ENCODE measurements around the gene CEMIP.

Gene CEMIP

GRCh38 chr15:80850941-80851451 is 71.8 kb downstream of the CEMIP start:
- H3K4me1 ChIP-seq (ENCODE audit: control insufficient read depth, insufficient read depth, low read length, poor library complexity, severe bottlenecking), result no peaks in the 10 kb centered on the region
- WGBS, 2 experiments (ENCODE audit: insufficient coverage in 2 of 2), result 89 to 90% methylated on average over 3 of the region's 6 CpGs
- no peak overlapping the region for H3K27ac ChIP-seq (ENCODE audit: low read depth, low read length, severe bottlenecking)
- no peaks in the 10 kb centered on the region for H3K36me3 ChIP-seq (ENCODE audit: control insufficient read depth, insufficient read depth, low read length)
- H3K9me3 ChIP-seq (ENCODE audit: control insufficient read depth, low read length), result no peaks in the 10 kb centered on the region
- H3K4me3 ChIP-seq (ENCODE audit: extremely low read depth, insufficient read depth, low read length, poor library complexity, severe bottlenecking), result no peak overlapping the region

- Histone ChIP-seq H3K36me3 (ENCODE audit: control insufficient read depth, insufficient read depth, low read length) (no peaks in the 10 kb centered on the region), H3K4me3 (ENCODE audit: extremely low read depth, insufficient read depth, low read length, poor library complexity, severe bottlenecking) (no peak overlapping the region), H3K4me1 (ENCODE audit: control insufficient read depth, insufficient read depth, low read length, poor library complexity, severe bottlenecking) (no peaks in the 10 kb centered on the region), H3K27ac (ENCODE audit: low read depth, low read length, severe bottlenecking) (no peak overlapping the region), H3K9me3 (ENCODE audit: control insufficient read depth, low read length) (no peaks in the 10 kb centered on the region)
- WGBS, 2 experiments (ENCODE audit: insufficient coverage in 2 of 2), result 88 to 100% methylated on average over 2 to 3 of the region's 4 CpGs
These were observed 73.5 kb downstream of the CEMIP start for GRCh38 chr15:80852676-80853075.

GRCh38 chr15:80854104-80854503 is 74.9 kb downstream of the CEMIP start:
- WGBS, 2 experiments (ENCODE audit: insufficient coverage in 2 of 2), result 84 to 89% methylated on average over 6 of the region's 6 CpGs
- H3K27ac ChIP-seq (ENCODE audit: low read depth, low read length, severe bottlenecking), result no peak overlapping the region

GRCh38 chr15:80855206-80855605 is 76.0 kb downstream of the CEMIP start:
- Histone ChIP-seq H3K36me3 (ENCODE audit: control insufficient read depth, insufficient read depth, low read length) (no peaks in the 10 kb centered on the region), H3K4me3 (ENCODE audit: extremely low read depth, insufficient read depth, low read length, poor library complexity, severe bottlenecking) (no peak overlapping the region), H3K4me1 (ENCODE audit: control insufficient read depth, insufficient read depth, low read length, poor library complexity, severe bottlenecking) (no peaks in the 10 kb centered on the region), H3K27ac (ENCODE audit: low read depth, low read length, severe bottlenecking) (no peak overlapping the region), H3K9me3 (ENCODE audit: control insufficient read depth, low read length) (no peaks in the 10 kb centered on the region)
- 93 to 100% methylated on average over 3 to 4 of the region's 4 CpGs for WGBS, 2 experiments (ENCODE audit: insufficient coverage in 2 of 2)

More at GRCh38 chr15:80854104-80854503, 74.9 kb downstream of the CEMIP start:
- Histone ChIP-seq H3K4me3 (ENCODE audit: extremely low read depth, insufficient read depth, low read length, poor library complexity, severe bottlenecking) (no peak overlapping the region), H3K9me3 (ENCODE audit: control insufficient read depth, low read length) (no peaks in the 10 kb centered on the region), H3K4me1 (ENCODE audit: control insufficient read depth, insufficient read depth, low read length, poor library complexity, severe bottlenecking) (no peaks in the 10 kb centered on the region), H3K36me3 (ENCODE audit: control insufficient read depth, insufficient read depth, low read length) (no peaks in the 10 kb centered on the region)

- Histone ChIP-seq H3K36me3 (ENCODE audit: control insufficient read depth, insufficient read depth, low read length) (no peaks in the 10 kb centered on the region), H3K4me3 (ENCODE audit: extremely low read depth, insufficient read depth, low read length, poor library complexity, severe bottlenecking) (no peak overlapping the region), H3K9me3 (ENCODE audit: control insufficient read depth, low read length) (no peaks in the 10 kb centered on the region), H3K4me1 (ENCODE audit: control insufficient read depth, insufficient read depth, low read length, poor library complexity, severe bottlenecking) (no peaks in the 10 kb centered on the region), H3K27ac (ENCODE audit: low read depth, low read length, severe bottlenecking) (no peak overlapping the region)
- 33% methylated on average over 1 of the region's 2 CpGs; no CpG with 5 or more reads in 1 of the 2 experiments for WGBS, 2 experiments (ENCODE audit: insufficient coverage in 2 of 2)
These were observed 77.2 kb downstream of the CEMIP start for GRCh38 chr15:80856400-80856799.

- Histone ChIP-seq H3K27ac (ENCODE audit: low read depth, low read length, severe bottlenecking) (no peak overlapping the region), H3K4me3 (ENCODE audit: extremely low read depth, insufficient read depth, low read length, poor library complexity, severe bottlenecking) (no peak overlapping the region), H3K36me3 (ENCODE audit: control insufficient read depth, insufficient read depth, low read length) (no peaks in the 10 kb centered on the region), H3K4me1 (ENCODE audit: control insufficient read depth, insufficient read depth, low read length, poor library complexity, severe bottlenecking) (no peaks in the 10 kb centered on the region), H3K9me3 (ENCODE audit: control insufficient read depth, low read length) (no peaks in the 10 kb centered on the region)
- WGBS, 2 experiments (ENCODE audit: insufficient coverage in 2 of 2), result 79 to 81% methylated on average over 3 to 8 of the region's 8 CpGs
These were observed 77.7 kb downstream of the CEMIP start for GRCh38 chr15:80856809-80857377.

- WGBS, 2 experiments (ENCODE audit: insufficient coverage in 2 of 2), result 80 to 97% methylated on average over 1 to 3 of the region's 5 CpGs
- H3K36me3 ChIP-seq (ENCODE audit: control insufficient read depth, insufficient read depth, low read length), result no peaks in the 10 kb centered on the region
- H3K27ac ChIP-seq (ENCODE audit: low read depth, low read length, severe bottlenecking), result no peak overlapping the region
These were observed 82.6 kb downstream of the CEMIP start for GRCh38 chr15:80861731-80862170.

GRCh38 chr15:80864666-80865065 is 85.5 kb downstream of the CEMIP start:
- Histone ChIP-seq H3K36me3 (ENCODE audit: control insufficient read depth, insufficient read depth, low read length) (no peaks in the 10 kb centered on the region), H3K4me1 (ENCODE audit: control insufficient read depth, insufficient read depth, low read length, poor library complexity, severe bottlenecking) (no peaks in the 10 kb centered on the region), H3K9me3 (ENCODE audit: control insufficient read depth, low read length) (no peaks in the 10 kb centered on the region), H3K27ac (ENCODE audit: low read depth, low read length, severe bottlenecking) (no peak overlapping the region), H3K4me3 (ENCODE audit: extremely low read depth, insufficient read depth, low read length, poor library complexity, severe bottlenecking) (no peak overlapping the region)
- 95 to 100% methylated on average over 4 of the region's 4 CpGs for WGBS, 2 experiments (ENCODE audit: insufficient coverage in 2 of 2)

More at GRCh38 chr15:80861731-80862170, 82.6 kb downstream of the CEMIP start:
- H3K4me3 ChIP-seq (ENCODE audit: extremely low read depth, insufficient read depth, low read length, poor library complexity, severe bottlenecking), result no peak overlapping the region
- no peaks in the 10 kb centered on the region for H3K9me3 ChIP-seq (ENCODE audit: control insufficient read depth, low read length)
- no peaks in the 10 kb centered on the region for H3K4me1 ChIP-seq (ENCODE audit: control insufficient read depth, insufficient read depth, low read length, poor library complexity, severe bottlenecking)

- Histone ChIP-seq H3K36me3 (ENCODE audit: control insufficient read depth, insufficient read depth, low read length) (no peaks in the 10 kb centered on the region), H3K9me3 (ENCODE audit: control insufficient read depth, low read length) (no peaks in the 10 kb centered on the region), H3K4me3 (ENCODE audit: extremely low read depth, insufficient read depth, low read length, poor library complexity, severe bottlenecking) (no peak overlapping the region), H3K27ac (ENCODE audit: low read depth, low read length, severe bottlenecking) (no peak overlapping the region), H3K4me1 (ENCODE audit: control insufficient read depth, insufficient read depth, low read length, poor library complexity, severe bottlenecking) (peaks cover 6% of the 10 kb centered on the region)
- 38% methylated on average over 1 of the region's 2 CpGs; no CpG with 5 or more reads in 1 of the 2 experiments for WGBS, 2 experiments (ENCODE audit: insufficient coverage in 2 of 2)
These were observed 87.8 kb downstream of the CEMIP start for GRCh38 chr15:80866936-80867335.

- H3K9me3 ChIP-seq (ENCODE audit: control insufficient read depth, low read length), result no peaks in the 10 kb centered on the region
- peaks cover 6% of the 10 kb centered on the region for H3K4me1 ChIP-seq (ENCODE audit: control insufficient read depth, insufficient read depth, low read length, poor library complexity, severe bottlenecking)
- no peaks in the 10 kb centered on the region for H3K36me3 ChIP-seq (ENCODE audit: control insufficient read depth, insufficient read depth, low read length)
- no peak overlapping the region for H3K27ac ChIP-seq (ENCODE audit: low read depth, low read length, severe bottlenecking)
- WGBS, 2 experiments (ENCODE audit: insufficient coverage in 2 of 2), result 92 to 94% methylated on average over 7 to 8 of the region's 8 CpGs
- H3K4me3 ChIP-seq (ENCODE audit: extremely low read depth, insufficient read depth, low read length, poor library complexity, severe bottlenecking), result no peak overlapping the region
These were observed 91.2 kb downstream of the CEMIP start for GRCh38 chr15:80870366-80870765.

GRCh38 chr15:80870893-80871292 is 91.7 kb downstream of the CEMIP start:
- H3K4me1 ChIP-seq (ENCODE audit: control insufficient read depth, insufficient read depth, low read length, poor library complexity, severe bottlenecking), result peaks cover 6% of the 10 kb centered on the region
- no peaks in the 10 kb centered on the region for H3K36me3 ChIP-seq (ENCODE audit: control insufficient read depth, insufficient read depth, low read length)
- H3K27ac ChIP-seq (ENCODE audit: low read depth, low read length, severe bottlenecking), result no peak overlapping the region
- 92 to 99% methylated on average over 5 of the region's 5 CpGs for WGBS, 2 experiments (ENCODE audit: insufficient coverage in 2 of 2)
- no peaks in the 10 kb centered on the region for H3K9me3 ChIP-seq (ENCODE audit: control insufficient read depth, low read length)
- no peak overlapping the region for H3K4me3 ChIP-seq (ENCODE audit: extremely low read depth, insufficient read depth, low read length, poor library complexity, severe bottlenecking)
